ENCODE measurements around the gene TUBD1. TPM values are rescaled to one million over a fixed set of nuclear protein-coding genes. Genes with fewer than 3 reads are reported as not detected.
"Not testable (repeated sequence)": the region's sequence is repeated elsewhere in the genome, so short reads cannot be mapped to it uniquely, and the experiment has no call there.

Gene TUBD1, protein sequence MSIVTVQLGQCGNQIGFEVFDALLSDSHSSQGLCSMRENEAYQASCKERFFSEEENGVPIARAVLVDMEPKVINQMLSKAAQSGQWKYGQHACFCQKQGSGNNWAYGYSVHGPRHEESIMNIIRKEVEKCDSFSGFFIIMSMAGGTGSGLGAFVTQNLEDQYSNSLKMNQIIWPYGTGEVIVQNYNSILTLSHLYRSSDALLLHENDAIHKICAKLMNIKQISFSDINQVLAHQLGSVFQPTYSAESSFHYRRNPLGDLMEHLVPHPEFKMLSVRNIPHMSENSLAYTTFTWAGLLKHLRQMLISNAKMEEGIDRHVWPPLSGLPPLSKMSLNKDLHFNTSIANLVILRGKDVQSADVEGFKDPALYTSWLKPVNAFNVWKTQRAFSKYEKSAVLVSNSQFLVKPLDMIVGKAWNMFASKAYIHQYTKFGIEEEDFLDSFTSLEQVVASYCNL
- 10 to 100 TPM; 15.2 to 15.4 TPM for total RNA-seq

GRCh38 chr17:59892924-59893675 lies at the start of gene TUBD1, which contains the start of gene RPS6KB1:
Gene TUBD1, minus strand, starts transcription at chr17:59892943. Its CDS starts 1,941 bp downstream, at chr17:59891002.
Gene RPS6KB1, plus strand, starts transcription at chr17:59893121. Its CDS starts 64 bp downstream, at chr17:59893185.
- Mint-ChIP-seq H3K4me1 (ENCODE audit: low read depth) (peaks cover 58% of the 10 kb centered on the region), H3K27me3 (ENCODE audit: low read depth) (no peaks in the 10 kb centered on the region), H3K36me3 (ENCODE audit: low read depth) (peaks cover 23% of the 10 kb centered on the region), H3K4me3 (peak within 1 kb of the TSS; percentile 100), H3K27ac (peak within 1 kb of the TSS; percentile 96), H3K9me3 (no peaks in the 10 kb centered on the region)
- DNase-seq = peak; percentile 99
- intact Hi-C loops (cut with micrococcal nuclease) = loop anchor here (1.0 to 10.0 kb wide), 9 partner anchors 48 to 736 kb away; partner anchors contain the start of genes CLTC, PPM1D, PRR11 and PTRH2
- CTCF ChIA-PET = interaction anchor here (0.6 to 1.1 kb wide), 5 partner anchors 20 to 452 kb away, joined by 3 to 6 read pairs (median 3); no protein-coding TSS in a partner anchor

DNA sequence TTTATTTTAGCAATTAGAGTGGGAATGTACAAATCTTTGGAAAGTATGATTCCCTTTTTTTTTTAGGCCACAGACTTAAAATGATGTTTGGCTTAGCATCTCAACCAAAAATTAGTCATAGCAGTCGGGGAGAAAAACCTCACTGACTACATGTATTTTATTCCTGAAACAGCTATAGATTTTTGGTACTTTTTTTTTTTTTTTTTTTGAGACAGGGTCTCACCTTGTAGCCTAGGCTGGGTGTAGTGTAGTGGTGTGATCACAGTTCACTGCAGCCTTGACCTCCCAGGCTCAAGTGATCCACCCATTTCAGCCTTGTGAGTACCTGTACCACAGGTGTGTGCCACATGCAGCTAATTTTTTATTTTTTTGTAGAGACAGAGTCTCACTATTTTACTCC lies 48.4 kb upstream of the TUBD1 start:
- Mint-ChIP-seq H3K27ac (peak overlapping the region; percentile 98), H3K27me3 (ENCODE audit: low read depth) (no peaks in the 10 kb centered on the region), H3K9me3 (no peaks in the 10 kb centered on the region), H3K4me3 (peak overlapping the region; percentile 39), H3K36me3 (ENCODE audit: low read depth) (peaks cover 49% of the 10 kb centered on the region), H3K4me1 (ENCODE audit: low read depth) (peaks cover 59% of the 10 kb centered on the region)
- DNase-seq = peak; percentile 38
- intact Hi-C loops (cut with micrococcal nuclease) = loop anchor here (1.0 to 2.0 kb wide), 5 partner anchors 23 to 322 kb away; partner anchors contain the start of genes CLTC, RNFT1 and TUBD1
- CTCF ChIA-PET = interaction anchor here (0.7 kb wide), 1 partner anchor 80 kb away, joined by 3 read pairs; no protein-coding TSS in a partner anchor

- intact Hi-C loops (cut with micrococcal nuclease) = loop anchor here (1.0 to 2.0 kb wide), 6 partner anchors 24 to 321 kb away; partner anchors contain the start of genes CLTC, RNFT1 and TUBD1
- H3K27ac Mint-ChIP-seq = peak overlapping the region; percentile 98
- peaks cover 55% of the 10 kb centered on the region for H3K4me1 Mint-ChIP-seq (ENCODE audit: low read depth)
- H3K36me3 Mint-ChIP-seq (ENCODE audit: low read depth) = peaks cover 47% of the 10 kb centered on the region
- CTCF ChIA-PET = interaction anchor here (0.7 kb wide), 1 partner anchor 79 kb away, joined by 3 read pairs; no protein-coding TSS in a partner anchor
- H3K4me3 Mint-ChIP-seq; H3K27me3 Mint-ChIP-seq (ENCODE audit: low read depth); H3K9me3 Mint-ChIP-seq: not testable (repeated sequence)
- peak; percentile 62 for DNase-seq
Observed at GRCh38 chr17:59940697-59941096, 48.0 kb upstream of the TUBD1 start.

DNA sequence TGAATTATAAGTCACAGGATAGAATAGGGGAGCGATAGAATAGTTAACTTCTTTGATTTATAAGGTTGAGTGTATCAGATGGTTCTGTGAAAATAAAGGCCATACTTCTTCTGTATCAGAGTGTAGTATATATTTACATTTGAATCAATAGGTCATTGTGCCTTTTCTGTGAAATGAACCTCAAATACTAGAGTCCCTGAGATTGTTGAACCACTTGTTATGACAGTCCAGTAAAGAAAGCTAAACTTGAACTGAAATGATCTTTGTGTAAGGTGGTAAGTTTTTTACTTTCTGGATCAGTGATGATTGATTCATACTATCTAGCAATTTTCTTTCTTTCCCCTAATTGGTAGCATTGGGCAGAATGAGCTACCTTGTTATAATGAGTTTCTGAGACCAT lies 40.6 kb upstream of the TUBD1 start:
- intact Hi-C loops (cut with micrococcal nuclease); DNase-seq; H3K4me1 Mint-ChIP-seq (ENCODE audit: low read depth); H3K9me3 Mint-ChIP-seq; H3K27me3 Mint-ChIP-seq (ENCODE audit: low read depth); CTCF ChIA-PET; H3K4me3 Mint-ChIP-seq: not testable (repeated sequence)
- H3K27ac Mint-ChIP-seq = peak overlapping the region; percentile 39
- peaks cover 37% of the 10 kb centered on the region for H3K36me3 Mint-ChIP-seq (ENCODE audit: low read depth)

DNA sequence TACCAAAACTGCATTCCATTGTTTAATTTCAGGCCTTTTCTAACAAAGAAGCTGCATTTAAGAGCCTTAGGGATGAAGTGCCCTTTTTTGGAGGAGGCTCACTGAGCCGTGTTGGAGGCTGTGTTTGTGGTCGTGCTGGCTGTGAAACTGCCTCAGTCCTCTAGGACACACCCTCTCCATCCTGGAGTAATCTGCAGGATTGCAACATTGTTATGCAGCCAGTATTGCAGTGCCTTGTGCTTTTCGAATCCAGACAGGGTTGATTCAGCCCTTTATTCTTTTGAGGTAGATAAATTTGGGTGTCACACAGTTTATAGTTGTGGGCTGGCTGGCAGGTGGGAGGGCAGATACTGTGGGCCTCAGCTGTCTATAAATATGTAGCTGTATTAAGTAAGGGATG lies 38.0 kb upstream of the TUBD1 start:
- peaks cover 28% of the 10 kb centered on the region for H3K36me3 Mint-ChIP-seq (ENCODE audit: low read depth)
- H3K27me3 Mint-ChIP-seq (ENCODE audit: low read depth); H3K4me1 Mint-ChIP-seq (ENCODE audit: low read depth); H3K9me3 Mint-ChIP-seq; H3K4me3 Mint-ChIP-seq; intact Hi-C loops (cut with micrococcal nuclease); DNase-seq; H3K27ac Mint-ChIP-seq: not testable (repeated sequence)
- CTCF ChIA-PET = interaction anchor here (0.6 kb wide), 1 partner anchor 16 kb away, joined by 3 read pairs; no protein-coding TSS in a partner anchor

DNA sequence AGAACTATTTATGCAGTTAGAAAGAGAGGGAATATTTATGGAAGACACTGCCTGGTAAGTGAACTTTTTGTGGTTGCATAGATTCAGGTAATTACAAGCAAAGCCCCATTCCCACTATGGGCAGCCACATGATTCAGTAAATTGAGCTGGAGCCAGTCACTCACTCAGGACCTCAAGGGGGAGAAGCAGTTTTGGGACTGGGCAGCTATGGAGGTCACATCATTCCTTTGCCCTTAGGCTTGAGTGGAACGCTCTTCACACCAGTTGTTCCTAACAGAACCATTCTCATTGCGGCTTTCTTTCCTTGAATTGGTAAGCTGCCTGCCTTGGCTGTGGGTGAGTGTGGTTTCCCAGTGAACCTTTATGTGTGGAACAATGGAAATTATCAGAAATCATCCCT lies 37.4 kb upstream of the TUBD1 start:
- H3K4me3 Mint-ChIP-seq; H3K27me3 Mint-ChIP-seq (ENCODE audit: low read depth); DNase-seq; CTCF ChIA-PET; H3K4me1 Mint-ChIP-seq (ENCODE audit: low read depth); intact Hi-C loops (cut with micrococcal nuclease); H3K27ac Mint-ChIP-seq; H3K9me3 Mint-ChIP-seq: not testable (repeated sequence)
- H3K36me3 Mint-ChIP-seq (ENCODE audit: low read depth) = peaks cover 24% of the 10 kb centered on the region

GRCh38 chr17:59920637-59921036 lies 27.9 kb upstream of the TUBD1 start:
- H3K27me3 Mint-ChIP-seq (ENCODE audit: low read depth); CTCF ChIA-PET; DNase-seq; H3K27ac Mint-ChIP-seq; H3K9me3 Mint-ChIP-seq; intact Hi-C loops (cut with micrococcal nuclease); H3K4me3 Mint-ChIP-seq; H3K4me1 Mint-ChIP-seq (ENCODE audit: low read depth): not testable (repeated sequence)
- peaks cover 22% of the 10 kb centered on the region for H3K36me3 Mint-ChIP-seq (ENCODE audit: low read depth)

DNA sequence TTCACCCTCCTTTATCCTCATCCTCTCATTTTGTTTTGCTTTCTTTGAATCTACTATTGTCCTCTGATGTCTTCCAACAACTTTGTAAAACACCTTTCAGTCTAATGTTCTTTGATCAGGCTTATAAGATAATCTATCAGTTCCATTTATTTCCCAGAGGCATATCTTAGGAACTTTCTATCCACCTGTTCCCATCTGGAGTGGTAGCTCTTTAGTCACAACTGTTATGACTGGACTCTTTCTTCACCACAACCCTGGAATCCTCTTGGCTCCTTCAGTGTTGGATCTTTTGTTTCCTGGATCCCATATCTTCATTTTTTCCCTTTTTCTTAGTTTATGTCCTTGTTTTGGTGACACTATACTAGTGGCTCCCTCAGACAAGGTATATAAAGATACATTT lies 23.7 kb upstream of the TUBD1 start:
- Mint-ChIP-seq H3K4me1 (ENCODE audit: low read depth) (peaks cover 2% of the 10 kb centered on the region), H3K4me3 (no peak overlapping the region), H3K27ac (no peak overlapping the region), H3K27me3 (ENCODE audit: low read depth) (no peaks in the 10 kb centered on the region), H3K36me3 (ENCODE audit: low read depth) (peaks cover 29% of the 10 kb centered on the region), H3K9me3 (no peaks in the 10 kb centered on the region)
- intact Hi-C loops (cut with micrococcal nuclease) = no loop called here
- CTCF ChIA-PET = no interaction called here
- DNase-seq = no peak

DNA sequence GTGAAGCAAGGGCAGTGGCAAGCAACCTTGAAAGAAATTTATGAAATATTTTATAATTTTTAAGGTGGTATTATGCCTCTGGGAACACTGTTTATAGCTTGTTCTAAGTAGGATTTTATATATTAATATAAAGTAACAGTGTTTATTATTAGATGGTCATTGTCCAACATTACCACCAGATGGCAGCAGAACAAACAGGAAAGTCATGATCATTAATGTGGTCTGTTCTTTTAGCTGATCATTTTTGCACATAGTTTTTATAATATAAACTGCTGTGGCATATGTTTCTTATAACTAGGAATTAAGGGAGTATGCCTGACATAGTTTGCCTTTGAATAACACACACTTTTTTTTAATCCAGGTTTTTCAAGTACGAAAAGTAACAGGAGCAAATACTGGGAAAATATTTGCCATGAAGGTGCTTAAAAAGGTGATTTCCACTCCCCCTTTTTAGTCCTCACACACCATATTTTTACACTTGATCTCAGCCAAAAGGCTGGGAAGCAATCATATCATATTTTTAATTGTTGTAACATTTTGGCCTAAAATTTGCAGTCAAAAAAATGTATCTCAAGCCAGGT lies 21.6 kb upstream of the TUBD1 start:
- peak; percentile 32 for DNase-seq
- intact Hi-C loops (cut with micrococcal nuclease) = loop anchor here (1.0 to 5.0 kb wide), 3 partner anchors 123 to 393 kb away; no protein-coding TSS in a partner anchor
- H3K9me3 Mint-ChIP-seq = no peaks in the 10 kb centered on the region
- CTCF ChIA-PET = interaction anchor here (0.6 to 2.0 kb wide), 17 partner anchors 9 to 1915 kb away, joined by 3 to 11 read pairs (median 4); partner anchors contain the start of genes RNFT1, RPS6KB1 and TUBD1
- no peaks in the 10 kb centered on the region for H3K27me3 Mint-ChIP-seq (ENCODE audit: low read depth)
- peaks cover 26% of the 10 kb centered on the region for H3K36me3 Mint-ChIP-seq (ENCODE audit: low read depth)
- no peak overlapping the region for H3K27ac Mint-ChIP-seq
- H3K4me3 Mint-ChIP-seq = no peak overlapping the region
- H3K4me1 Mint-ChIP-seq (ENCODE audit: low read depth) = peaks cover 2% of the 10 kb centered on the region

GRCh38 chr17:59907467-59907866 lies 14.7 kb upstream of the TUBD1 start:
- intact Hi-C loops (cut with micrococcal nuclease) = no loop called here

DNA sequence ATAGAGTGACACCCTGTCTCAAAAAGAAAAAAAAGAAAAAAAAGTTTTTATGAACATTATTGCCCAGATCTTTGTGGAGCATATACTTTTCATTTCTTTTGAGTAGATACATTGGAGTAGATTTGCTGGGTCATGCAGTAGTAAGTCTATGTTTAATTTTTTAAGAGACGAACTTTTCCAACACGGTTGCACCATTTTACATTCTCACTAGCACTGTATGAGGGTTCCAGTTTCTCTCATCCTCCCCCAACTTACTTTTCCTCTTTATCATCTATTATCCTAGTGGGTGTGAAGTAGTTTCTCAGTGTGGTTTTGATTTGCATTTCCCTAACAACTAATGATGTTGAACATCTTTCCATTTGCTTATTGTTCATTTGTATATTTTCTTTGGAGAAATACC lies 10.7 kb upstream of the TUBD1 start:
- H3K9me3 Mint-ChIP-seq = no peaks in the 10 kb centered on the region
- H3K27ac Mint-ChIP-seq = peak overlapping the region; percentile 53
- intact Hi-C loops (cut with micrococcal nuclease) = no loop called here
- CTCF ChIA-PET = interaction anchor here (0.7 kb wide), 1 partner anchor 21 kb away, joined by 4 read pairs; no protein-coding TSS in a partner anchor
- peaks cover 35% of the 10 kb centered on the region for H3K4me1 Mint-ChIP-seq (ENCODE audit: low read depth)
- peaks cover 10% of the 10 kb centered on the region for H3K36me3 Mint-ChIP-seq (ENCODE audit: low read depth)
- no peak overlapping the region for H3K4me3 Mint-ChIP-seq
- H3K27me3 Mint-ChIP-seq (ENCODE audit: low read depth) = no peaks in the 10 kb centered on the region
- DNase-seq = no peak

More at GRCh38 chr17:59907467-59907866, 14.7 kb upstream of the TUBD1 start:
- Mint-ChIP-seq H3K9me3 (no peaks in the 10 kb centered on the region), H3K27me3 (ENCODE audit: low read depth) (no peaks in the 10 kb centered on the region), H3K4me3 (no peak overlapping the region), H3K27ac (no peak overlapping the region), H3K36me3 (ENCODE audit: low read depth) (peaks cover 12% of the 10 kb centered on the region), H3K4me1 (ENCODE audit: low read depth) (peaks cover 24% of the 10 kb centered on the region)
- CTCF ChIA-PET = interaction anchor here (0.6 kb wide), 1 partner anchor 667 kb away, joined by 3 read pairs; no protein-coding TSS in a partner anchor
- DNase-seq = no peak
